HFFc6 (cell line): ENCODE results near the gene BLOC1S6. TPM values are rescaled to one million over a fixed set of nuclear protein-coding genes. Genes with fewer than 3 reads are reported as not detected.

Experiments
- DNase-seq: peaks from one replicate; pipeline ENCODE4 v3.0.0-alpha.2; 2018
- H3K27ac Mint-ChIP-seq: 2 replicates; pipeline ENCODE4 v1.8.0; 2020; ENCODE audit warnings: mild to moderate bottlenecking, mixed read lengths
- H3K27me3 Mint-ChIP-seq: 2 replicates; pipeline ENCODE4 v1.8.0; 2021; ENCODE audit warnings: mild to moderate bottlenecking, moderate library complexity, mixed read lengths; ENCODE audit not compliant: insufficient read depth
- H3K36me3 Mint-ChIP-seq: 2 replicates; pipeline ENCODE4 v1.8.0; 2021; ENCODE audit warnings: low read depth, mixed read lengths
- H3K4me1 Mint-ChIP-seq: 2 replicates; pipeline ENCODE4 v1.8.0; 2020; ENCODE audit warnings: low read depth, mixed read lengths
- H3K4me3 Mint-ChIP-seq: 2 replicates; pipeline ENCODE4 v1.8.0; 2020; ENCODE audit warnings: mild to moderate bottlenecking, moderate library complexity, mixed read lengths
- H3K9me3 Mint-ChIP-seq: 2 replicates; pipeline ENCODE4 v1.8.0; 2020; ENCODE audit warnings: mild to moderate bottlenecking, mixed read lengths
- total RNA-seq, 6 experiments: library from RNA; stranded (reverse); fragmentation: NEBNext Ultra II Directional; extraction: Animal tissue kit (Norgen Biotek cat#: 25700); gene quantifications; 2 replicates in 1 of 6; 3 replicates in 5 of 6; pipeline ENCODE4 v1.2.3, GENCODE V29; 2021
- TF ChIP-seq, protein P1 (sequence below): fragments of 200-600 bp; sonication (generic); IDR thresholded peaks from 2 replicates; pipeline ENCODE4 v1.5.0; 2021; ENCODE audit warnings: antibody characterized with exemption, mild to moderate bottlenecking

Gene BLOC1S6
- total RNA-seq, 6 experiments from 2014 or later, result 55.2 to 67.2 (median 59.4) TPM

DNA sequence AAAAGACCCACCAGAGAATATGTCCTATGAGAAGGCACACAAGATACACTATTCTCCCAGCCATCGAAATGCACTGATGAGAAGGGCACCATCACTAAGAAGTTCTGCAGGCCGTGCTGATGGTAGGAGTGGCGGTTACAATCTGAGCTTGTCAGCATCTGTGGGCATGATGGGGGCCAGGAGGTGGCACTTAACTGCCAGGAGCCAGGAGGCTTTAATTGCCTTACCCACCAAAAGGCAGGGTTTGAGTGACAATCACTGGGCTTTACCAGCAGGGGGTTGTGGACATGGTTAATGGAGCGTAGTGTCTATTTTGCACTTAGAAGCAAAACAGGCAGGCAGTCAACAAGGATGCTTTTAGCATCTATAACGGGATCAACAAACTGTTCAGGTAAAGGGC, 31.6 kb downstream of the BLOC1S6 start:
- TF ChIP-seq, protein P1, sequence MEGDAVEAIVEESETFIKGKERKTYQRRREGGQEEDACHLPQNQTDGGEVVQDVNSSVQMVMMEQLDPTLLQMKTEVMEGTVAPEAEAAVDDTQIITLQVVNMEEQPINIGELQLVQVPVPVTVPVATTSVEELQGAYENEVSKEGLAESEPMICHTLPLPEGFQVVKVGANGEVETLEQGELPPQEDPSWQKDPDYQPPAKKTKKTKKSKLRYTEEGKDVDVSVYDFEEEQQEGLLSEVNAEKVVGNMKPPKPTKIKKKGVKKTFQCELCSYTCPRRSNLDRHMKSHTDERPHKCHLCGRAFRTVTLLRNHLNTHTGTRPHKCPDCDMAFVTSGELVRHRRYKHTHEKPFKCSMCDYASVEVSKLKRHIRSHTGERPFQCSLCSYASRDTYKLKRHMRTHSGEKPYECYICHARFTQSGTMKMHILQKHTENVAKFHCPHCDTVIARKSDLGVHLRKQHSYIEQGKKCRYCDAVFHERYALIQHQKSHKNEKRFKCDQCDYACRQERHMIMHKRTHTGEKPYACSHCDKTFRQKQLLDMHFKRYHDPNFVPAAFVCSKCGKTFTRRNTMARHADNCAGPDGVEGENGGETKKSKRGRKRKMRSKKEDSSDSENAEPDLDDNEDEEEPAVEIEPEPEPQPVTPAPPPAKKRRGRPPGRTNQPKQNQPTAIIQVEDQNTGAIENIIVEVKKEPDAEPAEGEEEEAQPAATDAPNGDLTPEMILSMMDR, result 0 out of 2 replicates have a peak, but pooled peaks have one; percentile 14
- H3K27ac Mint-ChIP-seq, result no peak overlapping the region
- DNase-seq, result no peak
- no peaks in the 10 kb centered on the region for H3K36me3 Mint-ChIP-seq
- peaks cover 3% of the 10 kb centered on the region; the same call in 1 of the 2 replicates for H3K27me3 Mint-ChIP-seq
- H3K4me1 Mint-ChIP-seq, result peaks cover 16% of the 10 kb centered on the region
- peaks cover 8% of the 10 kb centered on the region; the same call in 1 of the 2 replicates for H3K9me3 Mint-ChIP-seq
- H3K4me3 Mint-ChIP-seq, result no peak overlapping the region

DNA sequence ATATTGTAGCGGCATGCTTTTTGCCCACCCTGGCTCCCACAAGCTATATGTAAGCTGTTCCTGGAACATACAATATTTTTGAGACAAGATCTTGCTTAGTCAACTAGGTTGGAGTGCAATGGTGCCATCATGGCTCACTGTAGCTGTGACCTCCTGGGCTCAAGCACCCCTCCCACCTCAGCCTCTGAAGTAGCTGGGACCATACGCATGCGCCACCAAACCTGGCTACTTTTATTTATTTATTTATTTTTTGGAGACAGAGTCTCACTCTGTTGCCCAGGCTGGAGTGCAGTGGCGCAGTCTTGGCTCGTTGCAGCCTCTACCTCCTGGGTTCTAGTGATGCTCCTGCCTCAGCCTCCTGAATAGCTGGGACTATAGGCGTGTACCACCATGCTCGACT, 41.0 kb downstream of the BLOC1S6 start:
- TF ChIP-seq, protein P1, result no peak
- peaks cover 19% of the 10 kb centered on the region for H3K4me1 Mint-ChIP-seq
- no peaks in the 10 kb centered on the region for H3K27me3 Mint-ChIP-seq
- no peak overlapping the region for H3K27ac Mint-ChIP-seq
- H3K9me3 Mint-ChIP-seq, result peaks cover 18% of the 10 kb centered on the region
- H3K4me3 Mint-ChIP-seq, result no peak overlapping the region
- DNase-seq, result no peak
- H3K36me3 Mint-ChIP-seq, result peaks cover 10% of the 10 kb centered on the region; the same call in 1 of the 2 replicates

DNA sequence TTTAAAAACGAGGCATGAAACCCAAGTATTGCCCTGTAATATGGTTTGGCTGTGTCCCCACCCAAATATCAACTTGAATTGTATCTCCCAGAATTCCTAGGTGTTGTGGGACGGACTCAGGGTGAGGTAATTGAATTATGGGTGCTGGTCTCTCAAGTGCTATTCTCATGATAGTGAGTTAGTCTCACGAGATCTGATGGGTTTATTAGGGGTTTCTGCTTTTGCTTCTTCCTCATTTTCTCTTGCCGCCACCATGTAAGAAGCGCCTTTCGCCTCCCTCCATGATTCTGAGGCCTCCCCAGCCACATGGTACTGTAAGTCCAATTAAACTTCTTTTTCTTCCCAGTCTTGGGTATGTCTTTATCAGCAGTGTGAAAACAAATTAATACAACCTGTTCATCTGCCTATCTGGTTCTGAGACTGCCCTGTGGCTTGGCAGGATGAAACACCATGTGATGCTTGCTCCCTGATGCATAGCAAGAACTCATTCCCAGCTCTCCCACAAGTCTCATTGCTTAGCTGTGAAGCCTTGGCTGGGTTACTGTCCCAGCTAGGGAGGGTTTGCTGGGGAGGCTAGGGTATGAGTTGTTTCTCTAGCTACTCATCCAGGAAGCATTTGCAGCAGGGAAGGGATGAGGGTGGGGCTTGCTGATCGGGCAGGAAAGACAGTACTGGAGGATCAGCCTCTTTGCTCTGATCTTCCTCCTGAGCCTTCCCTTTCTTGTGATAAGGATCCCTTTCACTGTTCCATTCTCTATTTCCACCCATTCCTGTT, 43.9 kb downstream of the BLOC1S6 start:
- peaks cover 6% of the 10 kb centered on the region; the same call in 1 of the 2 replicates for H3K36me3 Mint-ChIP-seq
- H3K4me1 Mint-ChIP-seq, result peaks cover 27% of the 10 kb centered on the region
- DNase-seq, result peak; percentile 92
- TF ChIP-seq, protein P1, result no peak
- H3K4me3 Mint-ChIP-seq, result peak overlapping the region; percentile 87
- no peaks in the 10 kb centered on the region for H3K27me3 Mint-ChIP-seq
- H3K9me3 Mint-ChIP-seq, result peaks cover 6% of the 10 kb centered on the region
- peak overlapping the region; percentile 95 for H3K27ac Mint-ChIP-seq

DNA sequence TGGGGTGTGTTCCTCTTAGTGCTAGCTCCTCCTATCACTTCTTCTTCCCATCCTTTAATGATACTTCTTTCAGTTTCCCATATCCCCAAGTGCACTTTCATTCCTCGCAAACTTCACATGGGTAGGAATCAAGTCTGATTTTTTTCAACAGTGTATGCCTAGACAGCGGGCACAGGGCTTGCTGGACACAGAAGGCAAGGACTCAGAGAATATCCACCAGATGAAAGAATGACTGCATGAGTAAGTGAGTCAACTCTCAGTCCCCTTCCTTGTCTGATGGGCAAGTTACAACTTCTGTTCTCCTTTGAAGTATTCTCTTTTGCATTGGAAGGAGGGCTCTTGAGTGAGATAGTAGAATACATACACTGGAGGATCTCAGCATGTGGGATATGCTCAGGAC, 44.6 kb downstream of the BLOC1S6 start:
- H3K27me3 Mint-ChIP-seq, result no peaks in the 10 kb centered on the region
- peak overlapping the region; percentile 95 for H3K27ac Mint-ChIP-seq
- no peaks in the 10 kb centered on the region for H3K9me3 Mint-ChIP-seq
- TF ChIP-seq, protein P1, result no peak
- peaks cover 27% of the 10 kb centered on the region for H3K4me1 Mint-ChIP-seq
- peak; percentile 45 for DNase-seq
- no peaks in the 10 kb centered on the region; the same call in 1 of the 2 replicates for H3K36me3 Mint-ChIP-seq
- peak overlapping the region; percentile 87 for H3K4me3 Mint-ChIP-seq

DNA sequence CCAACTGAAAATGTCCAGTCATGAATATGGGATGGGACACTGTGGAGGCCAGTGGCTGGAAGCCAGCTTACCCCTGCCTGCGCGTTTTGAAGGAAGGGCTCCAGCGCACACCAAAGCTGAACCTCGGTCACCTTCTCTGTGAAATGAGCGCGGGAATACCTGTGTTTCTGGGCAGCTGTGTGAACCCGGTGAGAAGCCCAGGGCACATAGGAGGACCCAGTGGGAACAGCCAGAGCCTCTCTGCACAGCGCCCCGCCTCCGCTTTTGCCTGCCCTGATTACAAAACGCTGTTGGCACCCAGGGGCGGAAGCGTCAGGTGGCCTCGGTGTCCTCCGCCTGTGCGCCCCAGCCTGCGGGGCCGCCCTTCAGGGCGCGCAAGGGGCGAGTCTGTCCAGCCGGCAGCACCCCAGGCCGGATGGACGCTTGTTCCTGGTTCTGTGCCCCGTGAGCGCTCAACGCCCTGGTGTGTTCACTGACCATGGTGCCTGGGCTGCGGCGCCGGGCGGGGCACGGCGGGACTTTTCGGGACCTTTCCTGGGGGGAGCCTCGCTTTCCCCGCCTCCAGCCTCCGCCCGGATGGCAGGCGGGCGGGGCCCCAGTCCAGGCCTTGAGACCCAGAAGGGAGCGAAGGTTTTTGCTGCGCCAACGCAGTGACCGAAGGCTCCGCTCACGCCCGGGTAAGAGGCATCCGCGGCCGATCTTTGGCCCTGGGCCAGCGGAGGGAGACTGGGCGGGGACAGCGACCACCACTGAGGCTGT, 47.4 kb downstream of the BLOC1S6 start, which contains the start of gene SQOR:
Gene SQOR (plus strand): TSS at position 598 of the 759 bp plus-strand sequence. CDS start 23,895 bp downstream, outside the sequence.
- H3K27ac Mint-ChIP-seq, result peak within 1 kb of the TSS; percentile 83
- no peaks in the 10 kb centered on the region for H3K9me3 Mint-ChIP-seq
- H3K4me1 Mint-ChIP-seq, result peaks cover 56% of the 10 kb centered on the region
- no peaks in the 10 kb centered on the region for H3K36me3 Mint-ChIP-seq
- peak within 1 kb of the TSS; percentile 99 for H3K4me3 Mint-ChIP-seq
- TF ChIP-seq, protein P1, result no peak
- DNase-seq, result peak; percentile 55
- H3K27me3 Mint-ChIP-seq, result no peaks in the 10 kb centered on the region
